ENCODE results near the gene CCDC17.

Gene CCDC17

DNA sequence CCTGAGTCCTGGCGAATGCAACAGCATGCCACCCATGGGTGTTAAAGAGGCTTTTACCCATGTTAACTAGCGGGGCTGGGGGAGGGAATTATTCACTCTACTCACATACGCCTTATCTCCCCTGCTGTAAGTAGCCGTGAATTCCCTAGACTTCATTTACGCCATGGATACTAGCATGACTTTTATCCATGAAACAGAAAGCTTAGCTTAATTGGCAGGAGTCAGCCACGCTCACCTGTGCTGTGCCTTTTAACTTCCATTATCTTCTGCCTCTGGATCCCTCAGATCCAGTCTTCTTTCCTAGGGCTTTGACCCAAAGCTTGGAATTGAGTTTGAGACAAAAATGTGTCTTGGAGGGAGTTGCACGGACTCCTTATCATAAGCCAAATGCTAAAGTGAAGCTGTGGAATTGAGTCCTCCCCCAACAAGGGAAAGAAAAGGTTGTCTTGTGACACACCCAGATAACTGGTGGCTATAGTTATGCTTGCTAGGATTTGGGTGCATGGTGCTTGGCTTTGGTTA, 49.7 kb downstream of the CCDC17 start:
- DNase-seq = no peak

DNA sequence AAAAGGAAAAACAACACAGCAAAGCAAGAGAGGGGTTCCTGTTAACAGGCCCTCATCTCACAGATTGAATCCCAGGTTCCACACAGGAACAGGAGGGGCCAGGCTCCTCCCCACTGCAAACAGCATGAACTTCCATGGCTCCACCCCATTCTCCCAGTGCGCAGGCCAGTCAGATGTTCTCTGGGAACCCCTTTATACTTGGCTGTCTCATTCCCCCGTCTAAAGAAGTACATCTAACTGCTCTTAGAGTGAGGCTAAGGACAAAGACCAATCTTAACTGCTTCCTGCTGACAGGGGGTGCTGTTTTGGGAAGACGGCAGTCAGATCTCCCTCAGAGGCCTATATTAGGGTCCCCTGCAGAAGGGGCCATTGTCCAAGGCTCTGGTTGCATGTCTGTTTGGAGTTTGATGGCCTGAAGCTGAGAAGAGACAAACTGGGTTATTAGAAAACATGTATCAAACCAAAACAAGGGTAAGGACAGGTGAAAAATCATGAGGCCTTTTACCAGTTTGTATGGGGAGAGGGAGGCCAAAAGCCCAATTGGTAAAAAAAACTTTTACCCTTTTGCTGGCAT, 50.5 kb downstream of the CCDC17 start:
- no peak for DNase-seq

DNA sequence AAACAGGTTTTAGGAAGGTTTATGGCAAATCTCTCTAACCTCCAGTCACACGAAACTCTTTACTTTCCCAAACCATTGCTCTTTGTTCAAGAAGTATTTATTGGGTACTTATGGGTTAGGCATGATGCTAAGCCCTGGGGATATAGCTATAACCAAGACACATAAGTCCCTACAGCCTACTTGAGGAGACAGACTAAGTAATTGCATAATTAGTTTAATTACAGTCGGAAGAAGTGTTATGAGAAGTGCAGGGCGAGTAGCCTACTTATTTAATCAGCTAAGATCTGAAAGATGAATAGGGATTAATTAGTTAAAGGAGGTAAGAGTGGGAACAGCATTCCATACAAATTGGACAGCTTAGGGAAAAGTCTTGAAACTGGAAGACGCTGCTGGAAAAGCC, 53.2 kb downstream of the CCDC17 start:
- no peak for DNase-seq

All from NCI-H1092 treated with DMSO at 0.1 percent for 48 hours (cell line).